HG03108 (cell line): ENCODE data around the gene PPP1R17.

Experiments used
- ATAC-seq: cut with Tn5 transposase; IDR thresholded peaks from one replicate; pipeline ENCODE4 v1.9.1; 2021; ENCODE audit warnings: moderate library complexity; ENCODE audit not compliant: unreplicated experiment

PPP1R17 gene

GRCh38 chr7:31687024-31687748 is at the start of gene PPP1R17:
TSS of gene PPP1R17 (plus strand) at chr7:31687215. CDS start at chr7:31692442, 5,227 bp downstream.
- no peak for ATAC-seq

- ATAC-seq, result no peak
Measured at GRCh38 chr7:31640381-31640780, 46.6 kb upstream of the PPP1R17 start.

GRCh38 chr7:31642681-31643115 is 44.3 kb upstream of the PPP1R17 start:
- no peak for ATAC-seq

GRCh38 chr7:31646942-31647341 is 40.1 kb upstream of the PPP1R17 start:
- no peak for ATAC-seq

GRCh38 chr7:31647511-31647910 is 39.5 kb upstream of the PPP1R17 start:
- ATAC-seq, result no peak

- ATAC-seq, result no peak
Measured at GRCh38 chr7:31648288-31648687, 38.7 kb upstream of the PPP1R17 start.

GRCh38 chr7:31648880-31649279 is 38.1 kb upstream of the PPP1R17 start:
- ATAC-seq, result no peak

GRCh38 chr7:31651234-31652062 is 35.6 kb upstream of the PPP1R17 start:
- ATAC-seq, result no peak

GRCh38 chr7:31652063-31652326 is 35.0 kb upstream of the PPP1R17 start:
- no peak for ATAC-seq

GRCh38 chr7:31663072-31663471 is 23.9 kb upstream of the PPP1R17 start:
- ATAC-seq, result no peak

GRCh38 chr7:31664890-31665289 is 22.1 kb upstream of the PPP1R17 start:
- no peak for ATAC-seq

GRCh38 chr7:31665546-31665945 is 21.5 kb upstream of the PPP1R17 start:
- ATAC-seq, result no peak

GRCh38 chr7:31669461-31669860 is 17.6 kb upstream of the PPP1R17 start:
- no peak for ATAC-seq

GRCh38 chr7:31679574-31680305 is 7.3 kb upstream of the PPP1R17 start:
- no peak for ATAC-seq

GRCh38 chr7:31683445-31684225 is 3.4 kb upstream of the PPP1R17 start:
- no peak for ATAC-seq

GRCh38 chr7:31688372-31688771 is 1.4 kb downstream of the PPP1R17 start:
- peak; percentile 86 for ATAC-seq

GRCh38 chr7:31688996-31689395 is 2.0 kb downstream of the PPP1R17 start:
- no peak for ATAC-seq

GRCh38 chr7:31690935-31691334 is 3.9 kb downstream of the PPP1R17 start:
- ATAC-seq, result no peak

- no peak for ATAC-seq
Measured at GRCh38 chr7:31692451-31692850, 5.4 kb downstream of the PPP1R17 start.

GRCh38 chr7:31692871-31693270 is 5.9 kb downstream of the PPP1R17 start:
- no peak for ATAC-seq
